Hematopoietic multipotent progenitor cell (in vitro differentiated cells): ENCODE data around the gene ACADS. TPM values are rescaled to one million over a fixed set of nuclear protein-coding genes. Genes with fewer than 3 reads are reported as not detected.
"Not testable (repeated sequence)": the region's sequence is repeated elsewhere in the genome, so short reads cannot be mapped to it uniquely, and the experiment has no call there.

ENCODE experiments used
- DNase-seq, 3 donors: peaks; one replicate each; pipeline ENCODE4 v3.0.0-alpha.2; 2011 to 2015; ENCODE audit warnings: low read depth in 2 of 3, low spot score in 2 of 3
- total RNA-seq: library from RNA; depleted of rRNA; stranded (reverse); fragments of >200 nt; gene quantifications from one replicate; pipeline ENCODE4 v1.2.3, GENCODE V29; 2012

ACADS gene
- total RNA-seq, 1 donor: 33.1 TPM

GRCh38 chr12:120724720-120725119, 906 bp upstream of the ACADS start:
- no peak for DNase-seq

- no peak for DNase-seq
These were observed 421 bp upstream of the ACADS start for GRCh38 chr12:120725151-120725658.

- DNase-seq: no peak
These were observed 826 bp downstream of the ACADS start for GRCh38 chr12:120726510-120726793.

- no peak for DNase-seq
These were observed 1.3 kb downstream of the ACADS start for GRCh38 chr12:120726961-120727360.

- DNase-seq: not testable (repeated sequence)
These were observed 6.6 kb downstream of the ACADS start for GRCh38 chr12:120732198-120732597.

GRCh38 chr12:120733574-120733973, 7.9 kb downstream of the ACADS start:
- DNase-seq: no peak

GRCh38 chr12:120734210-120734609, 8.6 kb downstream of the ACADS start:
- DNase-seq: no peak

- DNase-seq: no peak
These were observed 9.6 kb downstream of the ACADS start for GRCh38 chr12:120735181-120735580.

GRCh38 chr12:120736404-120737331, 11.0 kb downstream of the ACADS start:
- no peak for DNase-seq

- no peak for DNase-seq
These were observed 12.1 kb downstream of the ACADS start for GRCh38 chr12:120737557-120738251.

GRCh38 chr12:120738252-120739030, 12.8 kb downstream of the ACADS start:
- no peak for DNase-seq

GRCh38 chr12:120739031-120739762, 13.6 kb downstream of the ACADS start:
- DNase-seq: no peak

GRCh38 chr12:120739821-120740613, 14.4 kb downstream of the ACADS start:
- DNase-seq: no peak

GRCh38 chr12:120740871-120741270, 15.2 kb downstream of the ACADS start:
- no peak for DNase-seq

- DNase-seq: no peak
These were observed 16.1 kb downstream of the ACADS start for GRCh38 chr12:120741476-120742421.

- DNase-seq: no peak
These were observed 19.4 kb downstream of the ACADS start for GRCh38 chr12:120744922-120745493.

GRCh38 chr12:120748242-120748641, 22.6 kb downstream of the ACADS start:
- no peak for DNase-seq

GRCh38 chr12:120749256-120749655, 23.6 kb downstream of the ACADS start:
- DNase-seq: no peak
